Lung microvascular endothelial cell (primary cell): ENCODE data around the gene PRDM7. TPM values are rescaled to one million over a fixed set of nuclear protein-coding genes. Genes with fewer than 3 reads are reported as not detected.
A peak's percentile ranks its signal among the peaks of the same experiment; 100 is the strongest.
"Not testable (repeated sequence)": the region's sequence is repeated elsewhere in the genome, so short reads cannot be mapped to it uniquely, and the experiment has no call there.

Experiments
- DNase-seq, 2 donors: peaks; one replicate each; pipeline versions ENCODE4 v3.0.0 to v3.0.0-alpha.2; 2010; ENCODE audit warnings: low read depth in 2 of 2
- total RNA-seq: library from RNA; depleted of rRNA; stranded (reverse); fragments of >200 nt; gene quantifications from 2 replicates; pipeline ENCODE4 v1.2.1, GENCODE V29; 2014

Gene PRDM7
- not detected in 2 replicates for total RNA-seq

DNA sequence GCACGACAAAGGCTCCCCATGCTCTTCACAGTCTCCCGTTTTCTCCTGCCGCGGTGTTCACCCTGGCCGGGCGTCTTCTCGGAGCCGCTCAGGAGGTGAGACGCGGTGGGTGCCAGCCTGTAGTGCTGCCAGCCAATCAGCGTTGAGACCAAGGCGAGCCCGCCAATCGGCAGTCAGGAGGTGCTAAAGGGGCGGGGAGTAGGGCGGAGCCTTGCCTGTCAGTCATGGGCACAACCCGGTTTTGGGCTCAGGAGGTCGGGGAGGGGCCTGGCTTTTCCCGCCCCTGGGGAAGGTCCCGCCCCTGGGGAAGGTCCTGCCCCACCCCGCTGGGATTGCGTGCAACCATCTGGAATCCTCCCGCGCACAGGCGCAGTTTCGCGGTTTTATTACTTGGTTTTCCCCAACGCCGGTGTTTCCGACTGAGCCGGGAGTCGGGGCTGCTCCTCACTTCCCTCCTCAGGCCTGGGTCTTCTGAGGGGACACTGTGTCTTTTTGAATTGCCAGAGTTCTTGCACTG is at the start of gene PRDM7:
Gene PRDM7 (minus strand): TSS at position 92 of the 517 bp plus-strand sequence. CDS start 1,421 bp downstream, outside the sequence.
- DNase-seq: peak; percentile 90 to 96

DNA sequence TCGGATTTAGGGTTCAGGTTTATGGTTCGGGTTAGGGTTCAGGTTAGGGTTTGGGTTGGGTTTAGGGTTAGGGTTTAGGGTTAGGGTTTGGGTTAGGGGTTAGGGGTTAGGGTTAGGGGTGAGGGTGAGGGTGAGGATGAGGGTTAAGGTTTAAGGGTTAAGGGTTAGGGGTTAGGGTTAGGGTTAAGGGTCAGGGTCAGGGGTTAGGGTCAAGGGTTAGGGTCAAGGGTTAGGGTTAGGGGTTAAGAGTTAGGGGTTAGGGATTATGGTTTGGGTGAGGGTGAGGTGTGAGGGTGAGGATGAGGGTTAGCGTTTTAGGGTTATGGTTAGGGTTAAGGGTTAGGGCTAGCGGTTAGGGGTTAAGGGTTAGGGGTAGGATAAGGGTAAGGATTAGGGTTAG is 44.7 kb upstream of the PRDM7 start:
- not testable (repeated sequence) for DNase-seq

GRCh38 chr16:90107617-90108016 is 30.5 kb upstream of the PRDM7 start:
- DNase-seq: not testable (repeated sequence)

GRCh38 chr16:90107060-90107459 is 29.9 kb upstream of the PRDM7 start:
- DNase-seq: not testable (repeated sequence)

GRCh38 chr16:90106271-90106670 is 29.1 kb upstream of the PRDM7 start:
- not testable (repeated sequence) for DNase-seq

DNA sequence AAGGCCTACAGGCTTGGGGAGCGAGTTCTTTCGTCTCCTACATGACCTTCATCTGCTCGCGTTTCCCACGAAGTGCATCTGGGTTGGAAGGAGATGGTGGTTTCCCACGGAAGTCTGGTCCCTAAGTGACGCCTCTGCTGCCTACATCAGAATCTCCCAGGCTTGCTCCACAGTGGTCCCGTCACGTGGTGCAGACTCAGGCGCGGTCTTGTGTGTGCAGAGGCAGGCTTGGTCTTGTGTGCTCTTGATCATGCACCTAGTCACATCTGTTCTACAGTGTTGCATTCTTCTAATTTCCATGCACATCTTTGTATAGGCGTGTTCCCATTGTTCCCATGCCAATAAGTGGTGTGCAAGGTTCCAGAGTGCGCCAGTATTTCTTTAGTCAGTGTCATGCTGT is 27.6 kb upstream of the PRDM7 start:
- not testable (repeated sequence) for DNase-seq

GRCh38 chr16:90102086-90102884 is 25.2 kb upstream of the PRDM7 start:
- not testable (repeated sequence) for DNase-seq

GRCh38 chr16:90101332-90101731 is 24.2 kb upstream of the PRDM7 start:
- DNase-seq: not testable (repeated sequence)

GRCh38 chr16:90100790-90101189 is 23.7 kb upstream of the PRDM7 start:
- not testable (repeated sequence) for DNase-seq

DNA sequence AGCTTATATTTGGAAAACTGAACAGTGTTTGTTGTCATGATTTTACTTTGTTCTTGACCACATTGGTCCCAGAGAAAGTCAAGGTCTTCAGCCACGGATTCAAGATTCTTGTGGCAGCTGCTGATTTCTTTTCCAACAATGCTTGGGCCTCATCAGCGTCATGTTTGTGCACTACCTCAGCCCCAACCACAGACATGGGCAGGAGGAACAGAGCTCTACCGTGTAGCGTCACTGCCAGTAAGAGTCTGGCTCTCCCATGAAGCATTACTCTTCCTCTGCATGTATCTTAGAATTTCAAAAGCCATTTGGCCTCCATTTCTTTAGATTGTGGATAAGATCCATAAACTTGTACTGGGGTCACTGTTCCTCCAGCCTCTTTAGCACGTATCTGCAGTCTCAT is 23.1 kb upstream of the PRDM7 start:
- DNase-seq: not testable (repeated sequence)

- DNase-seq: not testable (repeated sequence)
Observed at GRCh38 chr16:90098936-90099335, 21.8 kb upstream of the PRDM7 start.

GRCh38 chr16:90097010-90097684 is 20.0 kb upstream of the PRDM7 start:
- not testable (repeated sequence) for DNase-seq

- DNase-seq: not testable (repeated sequence)
Observed at GRCh38 chr16:90094791-90095190, 17.7 kb upstream of the PRDM7 start.

DNA sequence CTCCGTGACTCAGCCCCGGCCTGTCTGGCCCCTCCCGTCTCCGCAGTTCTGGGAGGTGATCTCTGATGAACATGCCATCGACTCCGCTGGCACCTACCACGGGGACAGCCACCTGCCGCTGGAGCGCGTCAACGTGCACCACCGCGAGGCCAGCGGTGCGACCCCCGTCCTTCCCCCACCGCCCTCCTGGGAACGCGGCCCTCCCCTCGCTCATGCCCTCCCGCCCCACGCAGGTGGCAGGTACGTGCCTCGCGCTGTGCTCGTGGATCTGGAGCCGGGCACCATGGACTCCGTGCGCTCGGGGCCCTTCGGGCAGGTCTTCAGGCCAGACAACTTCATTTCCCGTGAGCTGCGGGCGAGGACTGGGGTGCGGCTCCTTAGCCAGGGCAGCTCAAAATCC is 17.2 kb upstream of the PRDM7 start:
- not testable (repeated sequence) for DNase-seq

DNA sequence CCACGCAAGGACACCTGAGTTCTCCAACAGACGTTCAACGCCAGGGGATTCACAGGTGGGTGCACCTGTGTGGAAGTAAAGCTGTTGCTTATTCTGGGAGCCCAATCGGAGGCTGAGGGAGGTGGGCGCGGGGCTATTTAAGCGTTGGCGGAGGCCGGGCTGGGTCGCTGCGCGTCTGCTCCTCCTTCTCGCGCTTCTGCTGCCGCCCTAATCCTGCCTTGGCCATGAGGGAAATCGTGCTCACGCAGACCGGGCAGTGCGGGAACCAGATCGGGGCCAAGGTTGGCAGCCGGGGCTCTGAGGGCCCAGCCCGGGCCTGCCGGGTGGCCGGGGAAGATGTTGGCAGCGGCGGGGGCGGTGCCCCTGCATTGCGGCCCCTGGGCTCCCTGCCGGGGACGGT is 16.7 kb upstream of the PRDM7 start:
- not testable (repeated sequence) for DNase-seq

- not testable (repeated sequence) for DNase-seq
Observed at GRCh38 chr16:90092781-90093180, 15.7 kb upstream of the PRDM7 start.

DNA sequence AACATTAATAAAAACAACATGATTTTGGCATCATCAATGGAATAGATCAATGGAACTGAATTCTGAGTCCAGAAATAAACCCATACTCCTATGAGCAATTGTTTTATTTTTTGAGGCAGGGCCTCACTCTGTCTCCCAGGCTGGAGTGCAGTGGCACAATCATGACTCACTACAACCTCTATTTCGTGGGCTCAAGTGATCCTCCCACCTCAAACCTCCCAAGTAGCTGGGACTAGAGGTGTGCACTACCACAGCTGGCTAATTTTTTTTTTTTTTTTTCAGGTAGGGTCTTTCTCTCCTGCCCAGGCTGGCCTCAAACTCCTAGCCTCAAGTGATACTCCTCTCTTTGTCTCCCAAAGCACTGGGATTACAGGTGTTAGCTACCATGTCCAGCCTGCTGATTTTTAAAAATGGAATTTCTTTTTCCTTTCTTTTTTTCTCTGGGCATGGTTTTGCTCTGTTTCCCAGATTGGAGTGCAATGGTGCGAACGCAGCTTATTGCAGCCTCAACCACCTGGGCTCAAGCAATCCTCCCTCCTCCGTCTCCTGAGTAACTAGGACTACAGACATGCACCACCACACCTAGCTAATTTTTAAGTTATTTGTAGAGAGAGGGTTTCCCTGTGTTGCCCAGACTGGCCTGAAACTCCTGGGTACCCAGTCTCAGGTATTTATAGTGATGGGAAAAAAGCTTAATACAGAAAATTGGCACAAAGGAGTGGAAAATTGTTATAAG is 7.3 kb upstream of the PRDM7 start:
- no peak for DNase-seq

DNA sequence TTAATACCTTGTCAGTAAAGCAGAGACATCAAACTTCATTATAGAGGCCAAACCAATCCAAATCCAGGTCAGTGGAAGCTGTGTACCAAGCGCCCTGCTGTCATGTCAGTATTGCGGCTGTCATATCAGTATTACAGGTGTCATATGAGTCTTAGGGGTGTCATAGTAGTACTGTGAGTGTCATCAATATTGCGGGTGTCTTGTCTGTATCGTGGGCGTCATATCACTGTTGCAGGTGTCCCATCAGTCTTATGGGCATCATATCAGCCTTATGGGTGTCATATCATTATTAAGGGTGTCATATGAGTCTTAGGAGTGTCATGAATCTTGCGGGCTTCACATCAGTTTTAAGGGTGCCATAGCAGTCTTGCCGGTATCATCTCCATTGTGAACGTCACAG is 6.0 kb upstream of the PRDM7 start:
- no peak for DNase-seq

GRCh38 chr16:90081606-90081970 is 4.5 kb upstream of the PRDM7 start:
- no peak for DNase-seq

- no peak for DNase-seq
Observed at GRCh38 chr16:90078579-90078895, 1.4 kb upstream of the PRDM7 start.

DNA sequence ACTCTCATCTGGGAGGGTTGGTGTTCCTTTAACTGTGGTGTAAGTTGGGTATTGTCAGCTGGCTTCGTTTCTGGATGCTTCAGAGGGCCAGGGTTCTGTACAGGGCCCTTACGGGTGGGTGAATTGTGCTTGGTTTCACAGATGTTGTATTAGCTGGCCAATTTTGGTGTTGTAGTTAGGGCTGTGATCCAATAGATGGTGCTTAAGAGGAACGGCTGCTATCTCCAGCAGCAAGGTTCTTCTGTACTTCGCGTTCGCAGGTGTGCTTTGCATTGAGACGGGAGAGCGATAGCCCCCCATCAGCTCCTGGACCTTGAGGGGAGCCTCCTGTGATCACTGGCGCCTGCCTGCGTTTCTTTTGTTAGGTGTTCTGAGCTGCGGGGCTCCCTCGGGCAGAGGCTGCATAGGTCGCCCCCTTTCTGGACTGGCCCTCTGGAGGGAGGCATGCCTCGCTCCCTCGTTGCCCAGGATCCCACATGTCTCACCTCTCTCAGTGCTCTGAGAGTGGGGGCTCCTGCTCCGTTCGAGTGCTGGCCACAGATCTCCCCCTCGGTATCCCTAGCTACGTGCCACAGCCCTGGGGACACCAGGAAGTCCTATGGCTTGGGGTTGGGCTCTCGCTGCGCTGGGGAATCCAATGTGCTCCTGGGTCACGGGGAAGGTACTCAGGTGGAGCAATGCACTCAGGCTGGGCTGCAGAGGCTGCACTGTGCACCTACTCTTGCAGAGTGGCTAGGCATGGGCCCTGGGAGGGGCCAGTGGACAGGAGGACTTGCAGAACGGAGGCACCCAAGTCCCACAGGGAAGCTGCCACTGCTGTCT is 837 bp upstream of the PRDM7 start:
- DNase-seq: peak; percentile 25 to 48
